GM23338 (cell line): ENCODE measurements around the gene ERCC1. TPM values are rescaled to one million over a fixed set of nuclear protein-coding genes. Genes with fewer than 3 reads are reported as not detected.

Source experiments
- ATAC-seq: fragments of 200-7000 bp; cut with Tn5 transposase; 3 replicates; pipeline ENCODE4 v1.9.1; 2020
- DNase-seq: peaks from one replicate; pipeline ENCODE4 v3.0.0-alpha.2; 2015; ENCODE audit warnings: low spot score
- H2AFZ ChIP-seq: fragments of 200-600 bp; sonication (generic); 2 replicates; pipeline ENCODE4 v1.8.0; 2016; ENCODE audit warnings: antibody characterized with exemption, mild to moderate bottlenecking, moderate library complexity
- H3F3A ChIP-seq: fragments of 200-600 bp; sonication (generic); replicated peaks from 2 replicates; pipeline ENCODE4 v1.8.0; 2017; ENCODE audit warnings: antibody characterized with exemption, mixed run types, low read depth
- H3K27ac ChIP-seq: fragments of 200-600 bp; sonication (generic); 2 replicates; pipeline ENCODE4 v1.6.1; 2016; ENCODE audit warnings: low read depth
- H3K27me3 ChIP-seq: fragments of 200-600 bp; sonication (generic); 2 replicates; pipeline ENCODE4 v1.8.0; 2016; ENCODE audit warnings: mild to moderate bottlenecking, mixed run types, moderate library complexity; ENCODE audit not compliant: insufficient read depth
- H3K36me3 ChIP-seq: fragments of 200-600 bp; sonication (generic); 2 replicates; pipeline ENCODE4 v1.8.0; 2016; ENCODE audit warnings: mild to moderate bottlenecking; ENCODE audit not compliant: insufficient read depth
- H3K4me1 ChIP-seq: fragments of 200-600 bp; sonication (generic); 2 replicates; pipeline ENCODE4 v1.8.0; 2016; ENCODE audit warnings: mild to moderate bottlenecking, moderate library complexity; ENCODE audit not compliant: insufficient read depth
- H3K4me2 ChIP-seq: fragments of 200-600 bp; sonication (generic); 2 replicates; pipeline ENCODE4 v1.7.1; 2017; ENCODE audit warnings: mixed run types
- H3K4me3 ChIP-seq: fragments of 200-600 bp; sonication (generic); 2 replicates; pipeline ENCODE4 v1.6.1; 2016; ENCODE audit warnings: mixed run types
- H3K79me2 ChIP-seq: fragments of 200-600 bp; sonication (generic); replicated peaks from 2 replicates; pipeline ENCODE4 v1.8.0; 2017; ENCODE audit warnings: mild to moderate bottlenecking; ENCODE audit not compliant: insufficient read depth
- H3K9me2 ChIP-seq: fragments of 200-600 bp; sonication (generic); 2 replicates; pipeline ENCODE4 v1.8.0; 2017; ENCODE audit not compliant: insufficient read depth
- H4K20me1 ChIP-seq: fragments of 200-600 bp; sonication (generic); replicated peaks from 2 replicates; pipeline ENCODE4 v1.8.0; 2017; ENCODE audit warnings: mild to moderate bottlenecking; ENCODE audit not compliant: insufficient read depth
- H3K27ac Mint-ChIP-seq: 2 replicates; pipeline ENCODE4 v1.8.0; 2020; ENCODE audit warnings: inconsistent platforms, mild to moderate bottlenecking, moderate library complexity, mixed read lengths
- H3K27me3 Mint-ChIP-seq: 3 replicates; pipeline ENCODE4 v1.8.0; 2022; ENCODE audit warnings: low read depth, mild to moderate bottlenecking, moderate library complexity, mixed read lengths, inconsistent platforms; ENCODE audit not compliant: insufficient read depth, poor library complexity
- H3K36me3 Mint-ChIP-seq: 3 replicates; pipeline ENCODE4 v1.8.0; 2021; ENCODE audit warnings: low read depth, mild to moderate bottlenecking, inconsistent platforms, moderate library complexity, mixed read lengths
- H3K4me1 Mint-ChIP-seq: 3 replicates; pipeline ENCODE4 v1.8.0; 2020; ENCODE audit warnings: mild to moderate bottlenecking, inconsistent platforms, mixed read lengths
- H3K4me3 Mint-ChIP-seq: 3 replicates; pipeline ENCODE4 v1.8.0; 2021; ENCODE audit warnings: moderate library complexity, mild to moderate bottlenecking, inconsistent platforms, mixed read lengths
- H3K9me3 Mint-ChIP-seq: 3 replicates; pipeline ENCODE4 v1.8.0; 2020; ENCODE audit warnings: moderate library complexity, mild to moderate bottlenecking, inconsistent platforms, mixed read lengths
- CREB1 ChIP-seq: fragments of 250-450 bp; sonication (Bioruptor Pico); IDR thresholded peaks from 2 replicates; pipeline ENCODE4 v1.5.0; 2020; ENCODE audit warnings: low read depth, mild to moderate bottlenecking, moderate library complexity
- CTCF ChIP-seq, 2 experiments: fragments of 200-600 bp in 1 of 2; sonication (generic) in 1 of 2; conservative IDR thresholded peaks; 2 replicates each; pipeline versions ENCODE4 v1.5.1 to v1.6.1; 2016 to 2017; ENCODE audit warnings: antibody characterized with exemption in 2 of 2, low read depth in 2 of 2, mild to moderate bottlenecking in 2 of 2, moderate library complexity in 1 of 2
- ETS1 ChIP-seq: IDR thresholded peaks from 2 replicates; pipeline ENCODE4 v1.6.1; 2016; ENCODE audit warnings: antibody characterized with exemption
- EZH2 ChIP-seq: fragments of 200-600 bp; sonication (generic); IDR thresholded peaks from one replicate; pipeline ENCODE4 v1.8.0; 2017; ENCODE audit warnings: antibody characterized with exemption, mild to moderate bottlenecking, low read depth; ENCODE audit not compliant: unreplicated experiment
- EZH2phosphoT487 ChIP-seq: fragments of 200-600 bp; sonication (generic); IDR thresholded peaks from one replicate; pipeline ENCODE4 v1.8.1; 2018; ENCODE audit warnings: antibody characterized with exemption; ENCODE audit not compliant: unreplicated experiment
- JUNB ChIP-seq: IDR thresholded peaks from one replicate; pipeline ENCODE4 v1.6.1; 2016; ENCODE audit warnings: antibody characterized with exemption; ENCODE audit not compliant: unreplicated experiment
- NANOG ChIP-seq: IDR thresholded peaks from 2 replicates; pipeline ENCODE4 v1.6.1; 2016; ENCODE audit warnings: antibody characterized with exemption, borderline replicate concordance
- POLR2AphosphoS5 ChIP-seq: IDR thresholded peaks from 2 replicates; pipeline ENCODE4 v1.6.1; 2016; ENCODE audit warnings: antibody characterized with exemption, low read depth
- REST ChIP-seq: IDR thresholded peaks from one replicate; pipeline ENCODE4 v1.6.1; 2018; ENCODE audit warnings: antibody characterized with exemption; ENCODE audit not compliant: unreplicated experiment
- STAT1 ChIP-seq: IDR thresholded peaks from one replicate; pipeline ENCODE4 v1.6.1; 2016; ENCODE audit warnings: antibody characterized with exemption; ENCODE audit not compliant: unreplicated experiment
- ZNF114 ChIP-seq: fragments of 250-450 bp; sonication (Bioruptor Pico); IDR thresholded peaks from 2 replicates; pipeline ENCODE4 v1.5.0; 2020; ENCODE audit warnings: mild to moderate bottlenecking, moderate library complexity
- ZNF331 ChIP-seq: fragments of 250-450 bp; sonication (Bioruptor Pico); IDR thresholded peaks from 2 replicates; pipeline ENCODE4 v1.5.0; 2020; ENCODE audit warnings: low read depth, mild to moderate bottlenecking, moderate library complexity
- ZNF462 ChIP-seq: fragments of 250-450 bp; sonication (Bioruptor Pico); IDR thresholded peaks from 2 replicates; pipeline ENCODE4 v1.5.0; 2020; ENCODE audit warnings: mild to moderate bottlenecking, moderate library complexity
- polyA plus RNA-seq: library from polyadenylated mRNA; unstranded; fragments of >200 nt; fragmentation: Nextera tagmentation; extraction: Ambion mirVana; gene quantifications from 2 replicates; pipeline ENCODE4 v1.2.1, GENCODE V29; 2016
- total RNA-seq: library from RNA; depleted of rRNA; stranded (reverse); fragments of >200 nt; shearing (Covaris generic); gene quantifications from 2 replicates; pipeline ENCODE4 v1.2.3, GENCODE V29; 2014

ERCC1 gene
- total and polyA plus RNA-seq, 2 experiments from 2014 or later: 39.0 to 52.3 TPM

- Histone ChIP-seq H3K9me2 (no peaks in the 10 kb centered on the region), H2AFZ (peak overlapping the region; percentile 93), H3K4me2 (peak overlapping the region; percentile 98), H3F3A (peaks cover 17% of the 10 kb centered on the region), H3K27me3 (peaks cover 53% of the 10 kb centered on the region), H3K27ac (0 out of 2 replicates have a peak overlapping the region, but pooled peaks have one; percentile 32), H3K4me1 (peaks cover 25% of the 10 kb centered on the region; the same call in 1 of the 2 replicates), H4K20me1 (no peaks in the 10 kb centered on the region), H3K4me3 (peak overlapping the region; percentile 95), H3K79me2 (no peaks in the 10 kb centered on the region), H3K36me3 (no peaks in the 10 kb centered on the region)
- DNase-seq (no peak), ATAC-seq (peak; percentile 26)
- Mint-ChIP-seq H3K36me3 (no peaks in the 10 kb centered on the region; the same call in 2 of the 3 replicates), H3K27me3 (peaks cover 45% of the 10 kb centered on the region), H3K4me3 (peak overlapping the region; percentile 87), H3K9me3 (no peaks in the 10 kb centered on the region), H3K27ac (peak overlapping the region; percentile 95), H3K4me1 (peaks cover 25% of the 10 kb centered on the region)
- TF ChIP-seq STAT1: no peak
- no peak for TF ChIP-seq CTCF (conservative IDR thresholded peaks at IDR 0.05; ENCODE audit: low read depth in 2 of 2)
- no peak for TF ChIP-seq EZH2phosphoT487
- TF ChIP-seq JUNB: no peak
- no peak for TF ChIP-seq CREB1
- no peak for TF ChIP-seq ETS1
- no peak for TF ChIP-seq NANOG
- TF ChIP-seq REST: no peak
- TF ChIP-seq ZNF331 (CRISPR knock-in tag): no peak
- no peak for TF ChIP-seq ZNF114 (CRISPR knock-in tag)
- TF ChIP-seq POLR2AphosphoS5: no peak
- no peak for TF ChIP-seq EZH2
- no peak for TF ChIP-seq ZNF462
These were observed 45.0 kb upstream of the ERCC1 start for GRCh38 chr19:45468803-45469131.
